Measurements from ENCODE around the gene AHRR.

DNA sequence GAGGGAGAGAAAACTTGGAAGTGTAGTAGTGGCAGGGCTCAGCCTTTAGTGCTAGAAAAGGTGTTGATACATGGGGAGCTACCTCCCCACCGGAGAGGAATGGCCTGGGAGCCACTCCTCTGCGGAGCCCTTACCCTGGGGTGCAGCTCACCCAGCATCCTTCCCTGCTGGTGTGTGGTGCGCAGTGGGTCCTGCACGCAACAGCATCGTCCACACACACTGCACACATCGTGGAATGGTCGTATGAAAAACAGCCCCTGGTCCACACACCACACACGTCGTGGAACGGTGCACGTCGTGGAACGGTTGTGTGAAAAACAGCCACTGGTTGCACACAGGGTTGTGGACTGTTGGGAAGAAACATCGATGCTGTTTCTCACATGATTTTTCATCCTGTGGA lies 16.1 kb upstream of the AHRR start:
- TF ChIP-seq EP300 (IDR thresholded peaks at IDR 0.05; ENCODE audit: low read depth) (no peak), POLR2A (IDR thresholded peaks at IDR 0.05) (no peak)

All from transverse colon (tissue), 1 donor.